GM21515 (cell line): ENCODE measurements around the gene MEDAG.
A peak's percentile ranks its signal among the peaks of the same experiment; 100 is the strongest.

Experiments used
- ATAC-seq: cut with Tn5 transposase; IDR thresholded peaks from one replicate; pipeline ENCODE4 v1.9.1; 2021; ENCODE audit not compliant: unreplicated experiment

The MEDAG gene

DNA sequence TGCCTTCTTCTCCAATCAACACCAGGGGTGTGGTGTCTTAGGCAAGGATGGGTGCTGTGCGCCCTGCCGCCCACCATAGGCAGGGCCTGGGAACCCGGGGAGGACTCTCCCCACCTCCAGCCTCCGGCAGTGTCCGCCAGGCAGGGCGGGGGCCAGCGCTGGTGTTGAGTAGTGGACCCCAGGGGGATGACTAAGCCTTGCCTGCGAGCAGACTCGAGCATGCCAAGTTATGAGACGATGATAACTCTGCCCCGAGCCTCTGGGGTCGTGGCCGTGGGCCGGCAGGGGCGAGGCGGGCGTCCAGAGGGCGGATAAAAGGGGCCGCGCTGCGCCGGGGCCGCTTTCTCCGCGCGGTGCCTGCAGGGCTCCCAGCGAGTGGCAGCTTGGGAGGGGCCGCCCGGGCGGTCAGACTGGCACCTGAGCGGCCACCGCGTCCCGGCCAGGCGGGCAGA is at the start of gene MEDAG:
MEDAG (plus strand) TSS at position 340 of the 452 bp plus-strand sequence. CDS start 245 bp downstream, outside the sequence.
- ATAC-seq: no peak

- ATAC-seq: no peak
Observed at GRCh38 chr13:30857018-30857417, 49.1 kb upstream of the MEDAG start.

GRCh38 chr13:30857636-30858035 is 48.4 kb upstream of the MEDAG start:
- no peak for ATAC-seq

DNA sequence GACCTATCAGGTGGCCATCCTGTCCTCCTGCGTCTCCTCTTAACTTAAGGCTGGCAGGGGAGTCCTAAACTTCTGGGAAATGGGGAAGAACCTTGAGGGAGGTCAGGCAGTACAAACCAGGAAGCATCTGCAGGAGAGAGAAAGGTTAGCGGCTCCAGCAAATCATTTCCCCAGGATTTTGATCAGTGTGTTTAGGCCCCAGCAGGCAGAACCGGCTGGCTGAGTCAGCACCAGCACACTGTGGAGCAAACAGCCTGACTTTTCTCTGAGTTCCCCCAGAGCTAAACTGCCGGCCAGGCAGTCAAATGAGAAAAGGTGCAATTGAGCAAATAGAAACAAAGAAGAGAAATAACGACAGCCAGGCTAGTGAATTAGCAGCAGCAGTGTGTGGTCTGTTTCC is 46.7 kb upstream of the MEDAG start:
- ATAC-seq: no peak

GRCh38 chr13:30861163-30861562 is 44.9 kb upstream of the MEDAG start:
- no peak for ATAC-seq

DNA sequence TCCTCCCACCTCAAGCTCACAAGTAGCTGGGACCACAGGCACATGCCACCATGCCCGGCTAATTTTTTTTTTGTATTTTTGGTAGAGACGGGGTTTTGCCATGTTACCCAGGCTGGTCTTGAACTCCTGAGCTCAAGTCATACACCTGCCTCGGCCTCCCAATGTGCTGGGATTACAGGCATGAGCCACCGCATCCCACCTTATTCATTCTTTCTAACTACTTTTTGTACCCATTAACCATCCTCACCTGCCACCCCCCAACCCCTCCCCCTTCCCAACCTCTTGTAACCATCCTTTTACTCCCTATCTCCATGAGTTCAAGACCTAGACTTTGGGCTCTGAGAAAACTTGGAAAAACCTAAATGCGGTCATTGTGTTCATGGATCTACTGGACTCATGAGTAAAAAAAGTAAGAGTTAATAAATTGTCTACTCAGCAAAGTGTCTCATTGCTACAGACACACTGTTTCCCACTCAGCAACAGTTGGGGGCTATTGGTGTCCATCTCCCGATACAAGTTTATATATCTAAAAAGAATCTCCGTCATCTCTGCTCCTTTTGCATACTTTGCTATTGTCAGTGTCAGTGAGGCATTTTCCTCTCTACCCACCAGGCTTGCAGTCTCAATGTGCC is 44.1 kb upstream of the MEDAG start:
- ATAC-seq: no peak

GRCh38 chr13:30862707-30863106 is 43.4 kb upstream of the MEDAG start:
- ATAC-seq: no peak

DNA sequence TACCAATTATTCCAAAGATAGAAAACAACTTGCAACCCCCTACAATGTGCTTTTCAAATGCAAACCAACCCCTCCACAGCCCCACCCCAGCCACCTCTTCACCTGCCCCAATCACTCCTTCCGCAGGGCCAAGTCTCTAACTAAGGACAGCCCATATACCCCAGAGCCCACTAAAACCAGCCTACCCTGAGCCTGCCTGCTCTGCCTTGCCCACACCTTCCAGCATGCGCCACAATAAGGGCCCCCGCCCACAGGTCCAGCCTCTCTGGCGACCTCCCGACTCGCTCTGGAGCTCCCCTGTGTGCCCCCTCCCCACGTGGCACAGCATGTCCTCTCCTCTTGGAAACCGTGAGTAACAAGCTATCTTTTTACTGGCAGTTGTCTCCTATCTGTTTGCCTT is 42.8 kb upstream of the MEDAG start:
- no peak for ATAC-seq

DNA sequence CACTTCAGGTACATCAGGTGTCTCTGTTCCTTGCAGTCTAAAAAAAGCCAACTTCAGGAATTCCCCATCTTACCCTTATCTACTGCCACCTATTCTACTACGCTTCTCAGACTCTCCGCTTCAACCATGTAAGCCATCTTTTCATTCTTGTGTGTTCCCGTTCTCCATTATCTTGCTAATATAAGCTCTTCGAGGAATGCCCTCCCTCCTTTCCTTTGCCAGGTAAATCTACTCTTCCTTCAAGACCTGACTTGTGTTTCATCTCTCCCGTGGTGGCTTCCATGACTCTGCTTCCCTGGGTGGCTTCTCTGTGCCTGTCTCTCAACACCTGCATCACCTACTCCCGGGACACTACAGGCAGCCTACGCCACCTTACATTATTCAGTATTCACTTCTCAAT is 42.3 kb upstream of the MEDAG start:
- no peak for ATAC-seq

- no peak for ATAC-seq
Observed at GRCh38 chr13:30864433-30865122, 41.5 kb upstream of the MEDAG start.

- ATAC-seq: peak; percentile 84
Observed at GRCh38 chr13:30865123-30866049, 40.7 kb upstream of the MEDAG start.

DNA sequence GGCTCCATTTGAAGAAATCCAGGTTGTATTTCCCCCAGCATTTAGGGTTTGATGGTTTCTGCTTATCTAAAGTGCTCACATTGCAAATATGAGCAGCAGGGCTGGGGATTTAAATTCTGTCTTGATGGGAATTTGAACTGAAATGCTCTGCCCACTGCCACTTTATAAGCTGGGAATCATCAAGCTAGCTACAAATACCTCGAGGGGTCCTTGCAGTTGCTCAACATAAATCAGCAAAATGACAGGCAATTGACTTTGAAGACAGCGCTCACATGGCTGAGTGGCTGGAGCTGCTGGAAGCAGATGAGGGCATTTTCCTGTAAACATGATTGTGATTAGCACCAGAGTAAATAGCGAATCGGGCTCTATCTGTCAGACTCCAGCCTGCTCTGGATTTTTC is 39.4 kb upstream of the MEDAG start:
- no peak for ATAC-seq

GRCh38 chr13:30867089-30867669 is 38.9 kb upstream of the MEDAG start:
- no peak for ATAC-seq

DNA sequence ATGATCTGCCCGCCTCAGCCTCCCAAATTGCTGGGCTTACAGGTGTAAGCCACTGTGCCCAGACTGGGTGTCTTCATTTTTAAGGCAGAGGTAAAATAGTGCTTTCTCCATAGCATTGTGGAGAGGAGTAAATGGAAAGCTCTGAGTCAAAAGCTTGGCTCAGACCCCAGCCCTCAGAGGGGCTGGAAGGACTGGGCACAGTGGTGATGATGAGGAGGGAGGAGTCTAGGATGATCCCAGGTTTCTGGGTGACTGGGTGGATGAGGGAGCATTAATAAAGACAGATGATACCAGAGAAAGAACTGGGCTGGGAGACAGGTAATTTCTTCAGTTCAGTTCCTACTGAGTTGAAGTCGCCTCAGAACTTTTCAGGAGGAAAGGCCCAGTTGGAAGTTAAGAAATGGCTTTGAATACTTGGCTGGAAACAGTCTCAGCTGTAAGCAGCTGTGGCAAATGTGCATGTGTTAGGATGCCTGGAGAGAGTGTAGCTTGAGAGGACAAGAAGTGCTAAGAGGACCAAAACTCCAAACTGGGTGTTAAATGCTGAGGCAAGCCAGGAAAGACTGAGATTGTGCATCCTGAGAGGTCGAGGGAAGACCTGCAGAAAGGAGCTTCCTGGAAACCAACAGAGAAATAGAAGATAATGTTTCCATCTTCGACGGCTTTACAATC is 37.1 kb upstream of the MEDAG start:
- ATAC-seq: no peak

DNA sequence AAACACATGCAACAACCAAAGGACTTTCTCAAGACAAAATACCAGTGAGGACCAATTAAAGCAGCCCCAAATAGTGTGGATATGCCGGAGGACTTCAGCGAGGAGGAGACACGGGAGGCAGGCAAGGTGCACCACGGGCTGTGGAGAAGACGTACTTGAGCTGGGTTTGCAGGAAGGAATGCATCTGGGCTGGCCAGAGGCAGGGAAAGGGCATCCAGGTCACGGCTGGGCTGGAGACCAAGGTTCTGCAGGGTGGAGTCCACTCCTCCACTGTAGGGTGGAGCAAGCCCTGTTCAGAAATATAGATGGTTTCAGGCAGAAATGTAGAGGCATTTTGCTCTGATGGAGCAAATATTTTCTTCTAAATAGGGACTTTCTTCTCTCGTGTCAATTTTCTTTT is 36.6 kb upstream of the MEDAG start:
- ATAC-seq: no peak

- peak; percentile 76 for ATAC-seq
Observed at GRCh38 chr13:30870049-30870884, 35.8 kb upstream of the MEDAG start.

- no peak for ATAC-seq
Observed at GRCh38 chr13:30870916-30871587, 35.0 kb upstream of the MEDAG start.

DNA sequence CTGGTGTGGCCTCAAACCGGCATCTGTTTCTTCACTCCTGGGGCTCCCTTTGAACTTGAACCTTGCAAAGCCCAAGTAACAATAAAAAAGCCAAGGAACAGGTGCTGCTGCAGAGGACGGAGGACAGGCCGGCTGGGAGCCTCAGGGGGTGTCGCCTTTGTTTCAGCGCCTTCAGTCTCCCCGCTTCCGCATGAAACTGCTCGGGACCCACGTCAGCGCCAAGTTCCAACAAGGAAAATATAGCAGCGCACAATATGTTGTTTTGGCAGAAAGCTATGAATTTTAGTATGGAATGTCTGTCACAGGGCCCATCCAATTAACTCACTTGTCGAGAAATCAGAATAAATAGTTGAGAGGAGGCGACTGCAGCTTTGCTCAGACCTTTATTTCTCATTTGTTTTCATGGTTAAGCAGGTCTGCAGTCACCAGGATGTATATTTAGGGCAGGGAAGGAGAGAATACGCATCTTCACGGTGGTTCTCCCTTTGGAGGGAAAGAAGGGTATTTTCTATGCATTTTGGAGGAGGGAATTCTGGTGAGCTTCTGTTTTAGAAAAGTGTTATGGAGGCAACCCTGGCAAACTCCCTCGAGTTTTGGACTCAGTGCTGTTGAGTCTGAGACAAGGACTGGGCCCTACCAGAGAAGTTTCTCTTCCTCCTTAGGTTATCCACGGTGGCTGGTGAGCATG is 34.3 kb upstream of the MEDAG start:
- ATAC-seq: no peak

- ATAC-seq: no peak
Observed at GRCh38 chr13:30872276-30872594, 33.8 kb upstream of the MEDAG start.
